Neural crest cell (in vitro differentiated cells): ENCODE data around the gene PRKN. TPM values are rescaled to one million over a fixed set of nuclear protein-coding genes. Genes with fewer than 3 reads are reported as not detected.

ENCODE experiments used
- DNase-seq: peaks from one replicate; pipeline ENCODE4 v3.0.0; 2021; ENCODE audit warnings: low read depth, mixed read lengths, low spot score
- H3K27ac Mint-ChIP-seq: one replicate; pipeline ENCODE4 v1.8.0; 2021; ENCODE audit warnings: mild to moderate bottlenecking, mixed read lengths; ENCODE audit not compliant: unreplicated experiment
- H3K27me3 Mint-ChIP-seq: 2 replicates; pipeline ENCODE4 v1.8.0; 2021; ENCODE audit warnings: low read depth, mild to moderate bottlenecking, mixed read lengths
- H3K36me3 Mint-ChIP-seq: 2 replicates; pipeline ENCODE4 v1.8.0; 2021; ENCODE audit warnings: low read depth, mild to moderate bottlenecking, mixed read lengths
- H3K4me1 Mint-ChIP-seq: 2 replicates; pipeline ENCODE4 v1.8.0; 2021; ENCODE audit warnings: mixed read lengths
- H3K4me3 Mint-ChIP-seq: one replicate; pipeline ENCODE4 v1.8.0; 2021; ENCODE audit warnings: mild to moderate bottlenecking, mixed read lengths
- H3K9me3 Mint-ChIP-seq: 2 replicates; pipeline ENCODE4 v1.8.0; 2021; ENCODE audit warnings: mixed read lengths
- total RNA-seq: library from RNA; stranded (reverse); gene quantifications from 2 replicates; pipeline ENCODE4 v1.2.1, GENCODE V29; 2021
- TF ChIP-seq, protein P1 (sequence below): fragments of 200-600 bp; sonication (generic); conservative IDR thresholded peaks from 2 replicates; pipeline ENCODE4 v1.5.0; 2021; ENCODE audit warnings: antibody characterized with exemption, mild to moderate bottlenecking

Gene PRKN
- total RNA-seq, 1 donor from 2014 or later = 3.2 TPM

DNA sequence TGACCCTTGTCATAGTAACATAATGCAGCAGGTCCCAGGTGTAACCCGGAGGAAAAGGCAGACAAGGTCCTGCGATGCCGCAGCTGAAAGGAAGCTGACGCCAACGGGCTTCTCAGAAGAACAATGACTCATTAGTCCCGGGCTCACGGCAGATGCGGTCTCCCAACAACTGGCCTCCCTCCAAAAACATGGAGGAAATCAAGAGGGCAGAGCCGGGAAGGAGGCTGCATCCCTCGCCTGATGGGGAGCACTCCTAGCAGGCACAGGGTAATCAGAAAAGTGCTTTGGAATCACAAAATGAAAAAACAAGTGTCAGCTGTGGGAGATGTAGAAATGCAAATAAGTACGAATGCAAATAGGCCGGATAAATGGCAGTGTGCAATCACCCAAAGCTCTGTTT lies 1288.5 kb downstream of the PRKN start:
- no peak overlapping the region for H3K4me3 Mint-ChIP-seq
- DNase-seq = no peak
- H3K27ac Mint-ChIP-seq = no peak overlapping the region
- TF ChIP-seq, protein P1, sequence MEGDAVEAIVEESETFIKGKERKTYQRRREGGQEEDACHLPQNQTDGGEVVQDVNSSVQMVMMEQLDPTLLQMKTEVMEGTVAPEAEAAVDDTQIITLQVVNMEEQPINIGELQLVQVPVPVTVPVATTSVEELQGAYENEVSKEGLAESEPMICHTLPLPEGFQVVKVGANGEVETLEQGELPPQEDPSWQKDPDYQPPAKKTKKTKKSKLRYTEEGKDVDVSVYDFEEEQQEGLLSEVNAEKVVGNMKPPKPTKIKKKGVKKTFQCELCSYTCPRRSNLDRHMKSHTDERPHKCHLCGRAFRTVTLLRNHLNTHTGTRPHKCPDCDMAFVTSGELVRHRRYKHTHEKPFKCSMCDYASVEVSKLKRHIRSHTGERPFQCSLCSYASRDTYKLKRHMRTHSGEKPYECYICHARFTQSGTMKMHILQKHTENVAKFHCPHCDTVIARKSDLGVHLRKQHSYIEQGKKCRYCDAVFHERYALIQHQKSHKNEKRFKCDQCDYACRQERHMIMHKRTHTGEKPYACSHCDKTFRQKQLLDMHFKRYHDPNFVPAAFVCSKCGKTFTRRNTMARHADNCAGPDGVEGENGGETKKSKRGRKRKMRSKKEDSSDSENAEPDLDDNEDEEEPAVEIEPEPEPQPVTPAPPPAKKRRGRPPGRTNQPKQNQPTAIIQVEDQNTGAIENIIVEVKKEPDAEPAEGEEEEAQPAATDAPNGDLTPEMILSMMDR = no peak
- H3K4me1 Mint-ChIP-seq = peaks cover 45% of the 10 kb centered on the region
- H3K9me3 Mint-ChIP-seq = no peaks in the 10 kb centered on the region
- no peaks in the 10 kb centered on the region for H3K36me3 Mint-ChIP-seq
- H3K27me3 Mint-ChIP-seq = no peaks in the 10 kb centered on the region

DNA sequence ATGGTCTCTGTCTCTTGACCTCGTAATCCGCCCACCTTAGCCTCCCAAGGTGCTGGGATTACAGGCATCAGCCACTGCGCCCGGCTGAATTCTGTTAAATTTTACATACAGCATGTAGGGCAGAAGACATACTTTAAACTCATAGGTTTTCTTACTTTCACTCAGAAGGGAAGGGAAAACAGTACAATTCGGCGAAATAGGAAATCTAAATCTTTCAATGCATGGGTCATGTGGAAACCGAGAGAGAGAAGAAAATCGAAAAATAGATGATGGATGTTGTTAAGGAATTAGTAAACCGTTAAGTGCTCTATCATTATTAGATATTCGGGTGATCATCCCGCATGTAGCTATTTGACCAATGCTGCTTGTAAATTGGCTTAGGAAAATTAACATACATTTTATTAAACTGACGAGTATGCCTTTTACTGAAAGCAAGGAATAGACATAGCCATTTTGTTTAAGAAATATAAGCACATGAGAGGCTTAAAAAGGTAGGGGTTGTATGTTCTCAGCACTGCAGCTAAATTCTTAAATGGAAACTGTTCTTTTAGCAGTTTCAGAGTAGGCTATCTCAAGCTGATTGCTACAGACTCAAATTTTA lies 1289.0 kb downstream of the PRKN start:
- H3K27me3 Mint-ChIP-seq = no peaks in the 10 kb centered on the region
- no peak for DNase-seq
- H3K9me3 Mint-ChIP-seq = no peaks in the 10 kb centered on the region
- H3K27ac Mint-ChIP-seq = no peak overlapping the region
- TF ChIP-seq, protein P1 = no peak
- no peak overlapping the region for H3K4me3 Mint-ChIP-seq
- H3K4me1 Mint-ChIP-seq = peaks cover 43% of the 10 kb centered on the region
- H3K36me3 Mint-ChIP-seq = no peaks in the 10 kb centered on the region

DNA sequence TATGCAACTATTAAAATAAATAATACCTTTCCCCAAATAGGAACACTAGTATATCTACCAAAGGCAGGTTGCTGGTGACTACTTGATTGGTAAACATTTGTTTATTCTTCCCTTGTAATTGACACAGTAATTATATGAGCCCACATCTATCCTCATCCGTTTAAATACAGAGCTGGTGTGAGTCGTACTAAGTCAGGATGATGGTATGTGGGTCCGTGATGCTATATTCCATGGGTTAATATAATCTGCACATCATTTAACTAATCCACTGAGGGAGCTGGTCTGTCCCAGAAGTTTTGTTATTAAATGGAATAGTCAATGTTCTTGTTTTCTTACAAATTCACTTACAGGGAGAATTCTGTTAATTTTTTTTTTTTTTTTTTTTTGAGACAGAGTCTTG lies 1289.7 kb downstream of the PRKN start:
- Mint-ChIP-seq H3K4me1 (peaks cover 42% of the 10 kb centered on the region), H3K27ac (no peak overlapping the region), H3K27me3 (no peaks in the 10 kb centered on the region), H3K36me3 (no peaks in the 10 kb centered on the region), H3K9me3 (no peaks in the 10 kb centered on the region), H3K4me3 (no peak overlapping the region)
- no peak for DNase-seq
- TF ChIP-seq, protein P1 = no peak

DNA sequence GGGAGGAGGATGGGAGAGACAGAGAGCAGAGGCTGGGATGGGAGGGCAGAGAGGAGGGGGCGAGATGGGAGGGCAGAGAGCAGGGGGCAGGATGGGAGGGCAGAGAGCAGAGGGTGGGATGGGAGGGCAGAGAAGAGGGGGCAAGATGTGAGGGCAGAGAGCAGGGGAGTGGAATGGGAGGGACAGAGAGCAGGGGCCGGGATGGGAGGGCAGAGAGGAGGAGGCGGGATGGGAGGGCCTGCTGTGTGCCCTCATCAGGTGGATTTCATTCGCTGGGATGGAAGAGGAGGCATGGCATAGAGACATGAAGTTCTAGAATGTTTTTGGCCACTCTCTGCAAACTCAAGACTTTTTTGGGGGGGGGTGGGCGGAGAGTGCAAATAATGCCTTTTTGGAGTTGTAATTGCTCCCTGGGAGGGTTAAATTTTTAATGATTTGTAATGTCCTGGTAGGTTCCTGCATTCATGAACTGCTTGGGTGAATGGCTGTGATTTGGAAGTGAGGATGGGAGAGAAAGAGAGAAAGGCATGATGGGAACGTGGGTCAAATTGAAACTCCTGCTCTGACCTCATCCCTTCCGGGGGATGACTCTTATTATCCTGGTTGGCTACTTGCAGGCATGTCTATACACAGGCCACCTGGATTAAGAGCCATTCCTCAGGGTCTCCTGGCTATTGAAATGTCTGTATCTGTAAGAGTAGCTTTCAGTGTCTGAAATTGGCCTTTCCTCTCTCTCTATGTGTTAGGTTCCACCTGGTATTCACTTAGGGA lies 1291.3 kb downstream of the PRKN start:
- H3K9me3 Mint-ChIP-seq = no peaks in the 10 kb centered on the region
- no peak overlapping the region for H3K27ac Mint-ChIP-seq
- H3K36me3 Mint-ChIP-seq = no peaks in the 10 kb centered on the region
- H3K4me3 Mint-ChIP-seq = no peak overlapping the region
- no peak for DNase-seq
- no peaks in the 10 kb centered on the region for H3K27me3 Mint-ChIP-seq
- TF ChIP-seq, protein P1 = no peak
- peaks cover 34% of the 10 kb centered on the region for H3K4me1 Mint-ChIP-seq

DNA sequence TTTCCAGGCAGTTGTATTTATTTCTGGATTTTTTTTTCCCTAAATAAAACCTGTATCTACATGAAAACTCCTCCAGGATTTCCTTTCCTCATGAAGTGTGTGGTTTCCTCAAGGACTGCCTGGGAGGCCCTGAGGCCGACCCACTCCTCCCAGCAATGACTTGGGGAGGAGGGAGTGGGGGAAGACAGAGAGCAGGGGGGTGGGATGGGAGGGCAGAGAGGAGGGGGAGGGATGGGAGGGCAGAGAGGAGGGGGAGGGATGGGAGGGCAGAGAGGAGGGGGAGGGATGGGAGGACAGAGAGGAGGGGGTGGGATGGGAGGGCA lies 1291.9 kb downstream of the PRKN start:
- H3K36me3 Mint-ChIP-seq = no peaks in the 10 kb centered on the region
- peak overlapping the region; percentile 41 for H3K4me3 Mint-ChIP-seq
- no peaks in the 10 kb centered on the region for H3K9me3 Mint-ChIP-seq
- no peak overlapping the region for H3K27ac Mint-ChIP-seq
- H3K27me3 Mint-ChIP-seq = no peaks in the 10 kb centered on the region
- TF ChIP-seq, protein P1 = no peak
- H3K4me1 Mint-ChIP-seq = peaks cover 34% of the 10 kb centered on the region
- DNase-seq = no peak
